ENCODE results near the gene CRCP.
"Not testable (repeated sequence)": the region's sequence is repeated elsewhere in the genome, so short reads cannot be mapped to it uniquely, and the experiment has no call there.

Gene CRCP

GRCh38 chr7:66153691-66154090, 39.0 kb downstream of the CRCP start:
- no peak for DNase-seq (ENCODE audit: low read depth, low spot score)

GRCh38 chr7:66156035-66156434, 41.4 kb downstream of the CRCP start:
- DNase-seq (ENCODE audit: low read depth, low spot score) = not testable (repeated sequence)

- no peak for DNase-seq (ENCODE audit: low read depth, low spot score)
Observed at GRCh38 chr7:66157060-66157459, 42.4 kb downstream of the CRCP start.

- no peak for DNase-seq (ENCODE audit: low read depth, low spot score)
Observed at GRCh38 chr7:66162622-66163021, 48.0 kb downstream of the CRCP start.

GRCh38 chr7:66163186-66163610, 48.6 kb downstream of the CRCP start:
- DNase-seq (ENCODE audit: low read depth, low spot score) = no peak

GRCh38 chr7:66164356-66164755, 49.7 kb downstream of the CRCP start:
- DNase-seq (ENCODE audit: low read depth, low spot score) = no peak

- DNase-seq (ENCODE audit: low read depth, low spot score) = no peak
Observed at GRCh38 chr7:66167773-66168387, 53.2 kb downstream of the CRCP start.

GRCh38 chr7:66169616-66170015, 55.0 kb downstream of the CRCP start:
- no peak for DNase-seq (ENCODE audit: low read depth, low spot score)

GRCh38 chr7:66170309-66171231, 55.9 kb downstream of the CRCP start:
- DNase-seq (ENCODE audit: low read depth, low spot score) = no peak

- not testable (repeated sequence) for DNase-seq (ENCODE audit: low read depth, low spot score)
Observed at GRCh38 chr7:66172536-66173401, 58.1 kb downstream of the CRCP start.

GRCh38 chr7:66173856-66174255, 59.2 kb downstream of the CRCP start:
- no peak for DNase-seq (ENCODE audit: low read depth, low spot score)

- DNase-seq (ENCODE audit: low read depth, low spot score) = not testable (repeated sequence)
Observed at GRCh38 chr7:66175006-66175405, 60.4 kb downstream of the CRCP start.

GRCh38 chr7:66176914-66177313, 62.3 kb downstream of the CRCP start:
- no peak for DNase-seq (ENCODE audit: low read depth, low spot score)

- DNase-seq (ENCODE audit: low read depth, low spot score) = no peak
Observed at GRCh38 chr7:66178258-66178657, 63.6 kb downstream of the CRCP start.

GRCh38 chr7:66181329-66181728, 66.7 kb downstream of the CRCP start:
- no peak for DNase-seq (ENCODE audit: low read depth, low spot score)

- no peak for DNase-seq (ENCODE audit: low read depth, low spot score)
Observed at GRCh38 chr7:66181845-66182244, 67.2 kb downstream of the CRCP start.

GRCh38 chr7:66182920-66183319, 68.3 kb downstream of the CRCP start:
- DNase-seq (ENCODE audit: low read depth, low spot score) = no peak

GRCh38 chr7:66183700-66184099, 69.1 kb downstream of the CRCP start:
- no peak for DNase-seq (ENCODE audit: low read depth, low spot score)

GRCh38 chr7:66185680-66186187, 71.1 kb downstream of the CRCP start:
- DNase-seq (ENCODE audit: low read depth, low spot score) = no peak

GRCh38 chr7:66186991-66187390, 72.3 kb downstream of the CRCP start:
- no peak for DNase-seq (ENCODE audit: low read depth, low spot score)

- DNase-seq (ENCODE audit: low read depth, low spot score) = no peak
Observed at GRCh38 chr7:66187905-66188304, 73.3 kb downstream of the CRCP start.

GRCh38 chr7:66188645-66189044, 74.0 kb downstream of the CRCP start:
- no peak for DNase-seq (ENCODE audit: low read depth, low spot score)

All from iPS DF 19.7 (cell line).